K562 (cell line): ENCODE results near the gene CTSZ. TPM values are rescaled to one million over a fixed set of nuclear protein-coding genes. Genes with fewer than 3 reads are reported as not detected.

ENCODE experiments used
- CBFA2T2 ChIP-seq: fragments of 450-650 bp; conservative IDR thresholded peaks from 2 replicates; pipeline ENCODE4 v1.6.1; 2017; ENCODE audit warnings: mild to moderate bottlenecking
- EP400 ChIP-seq: fragments of 450-650 bp; IDR thresholded peaks from 2 replicates; pipeline ENCODE4 v1.6.1; 2017; ENCODE audit warnings: antibody characterized with exemption, mild to moderate bottlenecking, moderate library complexity
- ETV1 ChIP-seq: fragments of 450-650 bp; conservative IDR thresholded peaks from 2 replicates; pipeline ENCODE4 v1.6.1; 2016; ENCODE audit warnings: missing genetic modification characterization, control low read depth, low read depth, missing compliant biosample characterization
- HDAC2 ChIP-seq: fragments of 450-650 bp; IDR thresholded peaks from 2 replicates; pipeline ENCODE4 v1.6.1; 2016; ENCODE audit warnings: mild to moderate bottlenecking
- HES1 ChIP-seq: fragments of 450-650 bp; IDR thresholded peaks from 2 replicates; pipeline ENCODE4 v1.6.1; 2016; ENCODE audit warnings: low read depth, mild to moderate bottlenecking, moderate library complexity
- MEIS2 ChIP-seq: fragments of 450-650 bp; IDR thresholded peaks from 2 replicates; pipeline ENCODE4 v1.6.1; 2014; ENCODE audit warnings: mild to moderate bottlenecking; ENCODE audit not compliant: partially characterized antibody
- MTA3 ChIP-seq: fragments of 450-650 bp; formaldehyde crosslinking; IDR thresholded peaks from 2 replicates; pipeline ENCODE4 v1.6.1; 2017; ENCODE audit warnings: mild to moderate bottlenecking, borderline replicate concordance
- NEUROD1 ChIP-seq: fragments of 150-350 bp; IDR thresholded peaks from 2 replicates; pipeline ENCODE4 v1.6.1; 2014; ENCODE audit warnings: borderline replicate concordance, low read length, low read depth; ENCODE audit not compliant: partially characterized antibody
- NFIC ChIP-seq: fragments of 450-650 bp; IDR thresholded peaks from 2 replicates; pipeline ENCODE4 v1.6.1; 2017; ENCODE audit warnings: mild to moderate bottlenecking, inconsistent platforms
- NONO ChIP-seq, 2 experiments: fragments of 200-400 bp in 1 of 2; fragments of 450-650 bp in 1 of 2; formaldehyde crosslinking in 1 of 2; IDR thresholded peaks; 2 replicates each; pipeline ENCODE4 v1.6.1; 2017; ENCODE audit warnings: low read depth in 2 of 2, mild to moderate bottlenecking in 2 of 2, moderate library complexity in 2 of 2, low read length in 1 of 2
- PHF20 ChIP-seq: fragments of 450-650 bp; IDR thresholded peaks from 2 replicates; pipeline ENCODE4 v1.6.1; 2018; ENCODE audit not compliant: partially characterized antibody
- POU5F1 ChIP-seq: fragments of 150-350 bp; IDR thresholded peaks from 2 replicates; pipeline ENCODE4 v1.6.1; 2014; ENCODE audit warnings: borderline replicate concordance, low read length, low read depth, mild to moderate bottlenecking; ENCODE audit not compliant: partially characterized antibody
- RNF219 ChIP-seq: fragments of 250-450 bp; sonication (Bioruptor Pico); IDR thresholded peaks from 2 replicates; pipeline ENCODE4 v1.5.0; 2022; ENCODE audit warnings: mild to moderate bottlenecking
- SMAD3 ChIP-seq: fragments of 450-650 bp; formaldehyde crosslinking; conservative IDR thresholded peaks from 2 replicates; pipeline ENCODE4 v1.4.0; 2020; ENCODE audit warnings: mild to moderate bottlenecking
- TAF9B ChIP-seq: fragments of 450-650 bp; IDR thresholded peaks from 2 replicates; pipeline ENCODE4 v1.6.1; 2018; ENCODE audit warnings: mild to moderate bottlenecking; ENCODE audit not compliant: partially characterized antibody
- THRB ChIP-seq: fragments of 450-650 bp; formaldehyde crosslinking; conservative IDR thresholded peaks from 2 replicates; pipeline ENCODE4 v1.4.0; 2022; ENCODE audit warnings: mild to moderate bottlenecking, missing genetic modification characterization
- WHSC1 ChIP-seq: IDR thresholded peaks from one replicate; pipeline ENCODE4 v1.6.1; 2012; ENCODE audit warnings: low read length, control low read depth, inconsistent platforms
- ZBTB11 ChIP-seq, 3 experiments: fragments of 200-800 bp in 1 of 3; fragments of 250-450 bp in 1 of 3; fragments of 450-650 bp in 1 of 3; sonication (Bioruptor Pico) in 1 of 3; sonication (Bioruptor generic) in 1 of 3; formaldehyde crosslinking in 1 of 3; IDR thresholded peaks; 2 replicates each; pipeline versions ENCODE4 v1.6.1 to v1.8.0; 2016 to 2022; ENCODE audit warnings: mild to moderate bottlenecking in 2 of 3, missing genetic modification characterization in 2 of 3, missing compliant biosample characterization in 1 of 3, moderate library complexity in 1 of 3
- ZKSCAN1 ChIP-seq: fragments of 150-350 bp; IDR thresholded peaks from 2 replicates; pipeline ENCODE4 v1.6.1; 2016; ENCODE audit warnings: low read depth, low read length
- ZNF766 ChIP-seq: fragments of 200-800 bp; sonication (Bioruptor generic); conservative IDR thresholded peaks from 2 replicates; pipeline ENCODE4 v1.6.1; 2016; ENCODE audit warnings: missing genetic modification characterization, missing compliant biosample characterization
- ZNF785 ChIP-seq: fragments of 250-450 bp; sonication (Bioruptor Pico); IDR thresholded peaks from 2 replicates; pipeline ENCODE4 v1.4.0; 2020; ENCODE audit warnings: mild to moderate bottlenecking
- polyA plus RNA-seq, 8 experiments: library from polyadenylated mRNA; depleted of rRNA in 4 of 8; stranded (reverse) in 5 of 8; unstranded in 3 of 8; fragments of >200 nt; fragmentation: Nextera tagmentation in 2 of 8; fragmentation: Illumina TruSeq in 1 of 8; extraction: Ambion mirVana in 2 of 8; extraction: Trizol in 1 of 8; gene quantifications; 2 replicates each; pipeline versions ENCODE4 v1.2.1 to v1.2.3, GENCODE V29; 2011 to 2014; ENCODE audit warnings: inconsistent platforms in 1 of 8, missing spikeins in 1 of 8
- total RNA-seq, 7 experiments: library from RNA; depleted of rRNA in 6 of 7; stranded (reverse); fragments of >200 nt in 6 of 7; fragmentation: Illumina TruSeq in 2 of 7; extraction: Trizol in 2 of 7; gene quantifications; 2 replicates each; pipeline versions ENCODE4 v1.2.1 to v1.2.3, GENCODE V29; 2011 to 2021; ENCODE audit warnings: low replicate concordance in 1 of 7

The CTSZ gene
- total and polyA plus RNA-seq, 9 of the 15 experiments (the other 6 are each of a cell fraction or from before 2014, with no cell fraction given) = 1.6 to 143 (median 82.8) TPM

- TF ChIP-seq ZBTB11 (CRISPR knock-in tag; IDR thresholded peaks at IDR 0.05) (peak in 1 of 3 experiments; percentile 67; a peak in 2 of 6 replicates), POU5F1 (no peak), MEIS2 (peak; percentile 94), RNF219 (CRISPR knock-in tag) (no peak), NEUROD1 (peak; percentile 90), SMAD3 (0 out of 2 replicates have a peak, but pooled peaks have one; percentile 46), THRB (CRISPR knock-in tag) (peak; percentile 50; the same call in 1 of the 2 replicates), ZNF785 (CRISPR knock-in tag) (no peak), PHF20 (no peak), MTA3 (peak; percentile 76), NFIC (peak; percentile 88), TAF9B (peak; percentile 64), EP400 (peak; percentile 68), CBFA2T2 (peak; percentile 96), HDAC2 (peak; percentile 74; the same call in 1 of the 2 replicates), ZNF766 (CRISPR knock-in tag) (peak; percentile 82), WHSC1 (no peak), NONO (IDR thresholded peaks at IDR 0.05; ENCODE audit: low read depth in 2 of 2, low read length in 1 of 2) (peak in 1 of 2 experiments; percentile 66; a peak in 1 of 4 replicates), HES1 (0 out of 2 replicates have a peak, but pooled peaks have one; percentile 27), ZKSCAN1 (peak; percentile 39; the same call in 1 of the 2 replicates), ETV1 (tag) (0 out of 2 replicates have a peak, but pooled peaks have one; percentile 28)
Measured at GRCh38 chr20:59020938-59021551, 14.0 kb upstream of the CTSZ start (continued).
